ENCODE measurements around the gene ZNF684. TPM values are rescaled to one million over a fixed set of nuclear protein-coding genes. Genes with fewer than 3 reads are reported as not detected.
"Not testable (repeated sequence)": the region's sequence is repeated elsewhere in the genome, so short reads cannot be mapped to it uniquely, and the experiment has no call there.

The ZNF684 gene
- total RNA-seq, 1 experiment from 2014 or later, result 4.9 TPM

- DNase-seq (ENCODE audit: extremely low read depth, low read depth), result no peak
Measured at GRCh38 chr1:40564913-40565312, 33.5 kb downstream of the ZNF684 start.

GRCh38 chr1:40567825-40568224 is 36.4 kb downstream of the ZNF684 start:
- no peak for DNase-seq (ENCODE audit: extremely low read depth, low read depth)

GRCh38 chr1:40574805-40575204 is 43.4 kb downstream of the ZNF684 start:
- not testable (repeated sequence) for DNase-seq (ENCODE audit: extremely low read depth, low read depth)

- no peak for DNase-seq (ENCODE audit: extremely low read depth, low read depth)
Measured at GRCh38 chr1:40575336-40575735, 43.9 kb downstream of the ZNF684 start.

- no peak for DNase-seq (ENCODE audit: extremely low read depth, low read depth)
Measured at GRCh38 chr1:40582116-40582515, 50.7 kb downstream of the ZNF684 start.

GRCh38 chr1:40583980-40584379 is 52.5 kb downstream of the ZNF684 start:
- no peak for DNase-seq (ENCODE audit: extremely low read depth, low read depth)

- DNase-seq (ENCODE audit: extremely low read depth, low read depth), result no peak
Measured at GRCh38 chr1:40588586-40588985, 57.1 kb downstream of the ZNF684 start.

- DNase-seq (ENCODE audit: extremely low read depth, low read depth), result peak; percentile 13
Measured at GRCh38 chr1:40592107-40592803, 60.8 kb downstream of the ZNF684 start.

GRCh38 chr1:40593449-40594186 is 62.2 kb downstream of the ZNF684 start:
- no peak for DNase-seq (ENCODE audit: extremely low read depth, low read depth)

- no peak for DNase-seq (ENCODE audit: extremely low read depth, low read depth)
Measured at GRCh38 chr1:40594187-40594531, 62.7 kb downstream of the ZNF684 start.

GRCh38 chr1:40595623-40596022 is 64.2 kb downstream of the ZNF684 start:
- DNase-seq (ENCODE audit: extremely low read depth, low read depth), result no peak

Small RNA genes within 50 kb of the gene (small RNA-seq; reads per million reads assigned to genes)
- gene AL356379.1, result 0 reads per million in 2 experiments

Other genes with a start within 250 kb of the ZNF684 start
- gene COL9A2, start 214.4 kb upstream of the ZNF684 start, total RNA-seq (2014; rRNA removed; shearing (Covaris generic)), result 0.50 and 0.61 TPM in 2 replicates
- gene SMAP2, start 157.9 kb upstream of the ZNF684 start, total RNA-seq (2014; rRNA removed; shearing (Covaris generic)), result 9.5 and 11.6 TPM in 2 replicates
- gene ZFP69B, start 81.2 kb upstream of the ZNF684 start, total RNA-seq (2014; rRNA removed; shearing (Covaris generic)), result 8.9 and 12.2 TPM in 2 replicates
- 5.1 and 6.0 TPM in 2 replicates for gene ZFP69, start 54.3 kb upstream of the ZNF684 start, total RNA-seq (2014; rRNA removed; shearing (Covaris generic))
- gene EXO5, start 22.9 kb upstream of the ZNF684 start, total RNA-seq (2014; rRNA removed; shearing (Covaris generic)), result 3.3 and 3.9 TPM in 2 replicates
- gene RIMS3, start 134.0 kb downstream of the ZNF684 start, total RNA-seq (2014; rRNA removed; shearing (Covaris generic)), result 0.46 and 0.50 TPM in 2 replicates
- gene NFYC, start 160.1 kb downstream of the ZNF684 start, total RNA-seq (2014; rRNA removed; shearing (Covaris generic)), result 21.5 and 25.4 TPM in 2 replicates